K562 (cell line): ENCODE results near the gene LASP1NB.
A peak's percentile ranks its signal among the peaks of the same experiment; 100 is the strongest.

Experiments used
- ERF ChIP-seq: fragments of 450-650 bp; formaldehyde crosslinking; IDR thresholded peaks from 2 replicates; pipeline ENCODE4 v1.4.0; 2020; ENCODE audit warnings: mild to moderate bottlenecking, mixed read lengths
- RBM17 ChIP-seq: fragments of 200-400 bp; formaldehyde crosslinking; IDR thresholded peaks from 2 replicates; pipeline ENCODE4 v1.6.1; 2017; ENCODE audit warnings: low read depth, mild to moderate bottlenecking, low read length, borderline replicate concordance
- TF ChIP-seq, protein P1 (sequence below), 3 experiments: IDR thresholded peaks in 2 of 3; conservative IDR thresholded peaks in 1 of 3; 2 replicates each; pipeline ENCODE4 v1.5.1; 2011 to 2012; ENCODE audit warnings: low read length in 3 of 3, mild to moderate bottlenecking in 3 of 3, control low read depth in 2 of 3, improper control_type of control experiment in 1 of 3, inconsistent platforms in 1 of 3, low read depth in 1 of 3, mixed read lengths in 1 of 3, moderate library complexity in 1 of 3; ENCODE audit not compliant: insufficient read depth in 2 of 3

DNA sequence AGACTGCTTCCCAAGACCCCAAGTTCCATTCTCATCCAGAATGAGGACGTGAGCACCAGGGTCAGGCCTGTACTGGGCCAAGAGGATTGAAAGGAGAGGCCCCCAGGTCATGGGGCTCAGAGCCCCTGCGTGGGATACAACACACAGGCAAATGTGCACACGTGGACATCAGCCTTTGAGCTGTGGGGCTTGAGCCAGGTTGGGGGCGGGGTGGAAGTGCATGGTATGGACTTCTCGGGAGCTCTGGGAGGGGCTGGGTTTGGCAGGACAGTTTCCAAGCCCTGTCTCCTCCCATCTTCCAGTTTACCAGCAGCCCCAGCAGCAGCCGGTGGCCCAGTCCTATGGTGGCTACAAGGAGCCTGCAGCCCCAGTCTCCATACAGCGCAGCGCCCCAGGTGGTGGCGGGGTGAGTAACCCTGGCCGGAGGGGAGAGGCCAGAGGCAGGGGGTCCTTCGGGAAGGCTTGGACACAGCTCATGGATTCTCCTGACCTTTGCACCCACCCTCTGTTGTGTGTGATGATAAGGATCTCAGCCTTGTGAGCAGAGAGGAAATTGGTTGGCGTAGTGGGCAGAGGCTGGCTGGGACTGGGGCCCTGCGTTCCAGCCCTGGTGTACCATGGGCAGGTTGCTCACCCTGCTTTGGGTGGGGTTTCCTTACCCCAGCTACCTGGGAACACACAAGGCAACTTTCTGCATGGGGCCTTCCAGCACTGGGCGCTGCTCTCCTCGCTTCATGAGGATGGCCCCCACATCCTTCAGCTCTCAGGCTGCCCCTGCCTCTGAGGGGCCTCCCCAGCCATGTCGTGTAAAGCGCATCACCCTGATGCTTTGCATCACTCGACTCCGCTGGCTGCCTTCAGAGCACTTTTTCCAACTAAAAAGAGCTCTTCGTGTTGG lies 10.4 kb upstream of the LASP1NB start:
- TF ChIP-seq ERF (CRISPR knock-in tag) (no peak), RBM17 (no peak)
- TF ChIP-seq, protein P1, sequence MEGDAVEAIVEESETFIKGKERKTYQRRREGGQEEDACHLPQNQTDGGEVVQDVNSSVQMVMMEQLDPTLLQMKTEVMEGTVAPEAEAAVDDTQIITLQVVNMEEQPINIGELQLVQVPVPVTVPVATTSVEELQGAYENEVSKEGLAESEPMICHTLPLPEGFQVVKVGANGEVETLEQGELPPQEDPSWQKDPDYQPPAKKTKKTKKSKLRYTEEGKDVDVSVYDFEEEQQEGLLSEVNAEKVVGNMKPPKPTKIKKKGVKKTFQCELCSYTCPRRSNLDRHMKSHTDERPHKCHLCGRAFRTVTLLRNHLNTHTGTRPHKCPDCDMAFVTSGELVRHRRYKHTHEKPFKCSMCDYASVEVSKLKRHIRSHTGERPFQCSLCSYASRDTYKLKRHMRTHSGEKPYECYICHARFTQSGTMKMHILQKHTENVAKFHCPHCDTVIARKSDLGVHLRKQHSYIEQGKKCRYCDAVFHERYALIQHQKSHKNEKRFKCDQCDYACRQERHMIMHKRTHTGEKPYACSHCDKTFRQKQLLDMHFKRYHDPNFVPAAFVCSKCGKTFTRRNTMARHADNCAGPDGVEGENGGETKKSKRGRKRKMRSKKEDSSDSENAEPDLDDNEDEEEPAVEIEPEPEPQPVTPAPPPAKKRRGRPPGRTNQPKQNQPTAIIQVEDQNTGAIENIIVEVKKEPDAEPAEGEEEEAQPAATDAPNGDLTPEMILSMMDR (IDR thresholded peaks at IDR 0.05 in 2 of 3, conservative IDR thresholded peaks at IDR 0.05 in 1 of 3; ENCODE audit: insufficient read depth in 2 of 3, low read depth in 1 of 3, low read length in 3 of 3): peak in 1 of 3 experiments; percentile 21; a peak in 1 of 6 replicates
